Endothelial cell of umbilical vein (primary cell): Measurements from ENCODE around the gene NSMCE1.
"Not testable (repeated sequence)": the region's sequence is repeated elsewhere in the genome, so short reads cannot be mapped to it uniquely, and the experiment has no call there.

Source experiments
- CTCF ChIP-seq, 2 donors: IDR thresholded peaks; 1 replicate in 1 of 2; 2 replicates in 1 of 2; pipeline ENCODE4 v1.5.1; 2011; ENCODE audit warnings: low read length in 2 of 2, mild to moderate bottlenecking in 2 of 2, moderate library complexity in 2 of 2, control low read depth in 1 of 2, inconsistent platforms in 1 of 2, low read depth in 1 of 2; ENCODE audit not compliant: insufficient read depth in 1 of 2; ENCODE audit errors: extremely low read depth in 1 of 2
- EZH2 ChIP-seq: IDR thresholded peaks from 2 replicates; pipeline ENCODE4 v1.6.1; 2012; ENCODE audit warnings: borderline replicate concordance, low read depth, mild to moderate bottlenecking, moderate library complexity, low read length, inconsistent platforms; ENCODE audit not compliant: severe bottlenecking
- FOS ChIP-seq: IDR thresholded peaks from 2 replicates; pipeline ENCODE4 v1.6.1; 2011; ENCODE audit warnings: mild to moderate bottlenecking, low read length, moderate library complexity, borderline replicate concordance; ENCODE audit not compliant: insufficient read depth
- MAX ChIP-seq: IDR thresholded peaks from 2 replicates; pipeline ENCODE4 v1.6.1; 2011; ENCODE audit not compliant: insufficient read depth, insufficient read length
- MYC ChIP-seq: IDR thresholded peaks from one replicate; pipeline ENCODE4 v1.6.1; 2011; ENCODE audit warnings: mild to moderate bottlenecking, low read depth, low read length
- POLR2A ChIP-seq: IDR thresholded peaks from 2 replicates; pipeline ENCODE4 v1.6.1; 2012; ENCODE audit warnings: low read depth, mild to moderate bottlenecking, control low read depth, low read length
- POLR2AphosphoS5 ChIP-seq: IDR thresholded peaks from 2 replicates; pipeline ENCODE4 v1.6.1; 2012; ENCODE audit warnings: low read depth, mild to moderate bottlenecking, control low read depth, low read length, moderate library complexity; ENCODE audit not compliant: insufficient read depth

GRCh38 chr16:27200914-27201313 lies 67.7 kb downstream of the NSMCE1 start:
- TF ChIP-seq CTCF (IDR thresholded peaks at IDR 0.05; ENCODE audit: extremely low read depth in 1 of 2, insufficient read depth in 1 of 2, low read depth in 1 of 2, low read length in 2 of 2); POLR2A; EZH2; FOS; POLR2AphosphoS5; MYC; MAX: not testable (repeated sequence)
